HepG2 (cell line): ENCODE data around the gene PROX1. TPM values are rescaled to one million over a fixed set of nuclear protein-coding genes. Genes with fewer than 3 reads are reported as not detected.

Experiments used
- BHLHE40 ChIP-seq: IDR thresholded peaks from 2 replicates; pipeline ENCODE4 v1.6.1; 2011; ENCODE audit warnings: low read length, improper control_type of control experiment
- CBX2 ChIP-seq, 2 experiments: fragments of 200-600 bp in 1 of 2; sonication (generic); formaldehyde crosslinking in 1 of 2; IDR thresholded peaks; 2 replicates each; pipeline versions ENCODE4 v1.7.0 to v1.8.1; 2018 to 2022; ENCODE audit warnings: low read depth in 2 of 2, low read length in 1 of 2, mild to moderate bottlenecking in 1 of 2, missing genetic modification reagents in 1 of 2
- CEBPZ ChIP-seq: IDR thresholded peaks from 2 replicates; pipeline ENCODE4 v1.6.1; 2012; ENCODE audit warnings: low read length, improper control_type of control experiment
- ELF3 ChIP-seq: IDR thresholded peaks from 2 replicates; pipeline ENCODE4 v1.6.1; 2016; ENCODE audit warnings: missing genetic modification reagents, missing compliant biosample characterization
- FUBP1 ChIP-seq: sonication (generic); formaldehyde crosslinking; IDR thresholded peaks from 2 replicates; pipeline ENCODE4 v1.5.1; 2020; ENCODE audit warnings: missing genetic modification reagents, mild to moderate bottlenecking, borderline replicate concordance
- GRHL1 ChIP-seq: sonication (generic); formaldehyde crosslinking; conservative IDR thresholded peaks from 2 replicates; pipeline ENCODE4 v1.8.0; 2022; ENCODE audit warnings: missing genetic modification reagents
- JARID2 ChIP-seq: sonication (generic); formaldehyde crosslinking; IDR thresholded peaks from 2 replicates; pipeline ENCODE4 v1.8.1; 2023; ENCODE audit warnings: missing genetic modification reagents, inconsistent platforms; ENCODE audit not compliant: insufficient replicate concordance
- KDM4B ChIP-seq: sonication (generic); formaldehyde crosslinking; IDR thresholded peaks from 2 replicates; pipeline ENCODE4 v1.4.0; 2020; ENCODE audit warnings: missing genetic modification reagents
- MAFF ChIP-seq: IDR thresholded peaks from 2 replicates; pipeline ENCODE4 v1.6.1; 2011; ENCODE audit warnings: low read depth, low read length, improper control_type of control experiment
- MXD3 ChIP-seq: IDR thresholded peaks from 2 replicates; pipeline ENCODE4 v1.6.1; 2016; ENCODE audit warnings: mild to moderate bottlenecking, missing biosample characterization, missing genetic modification reagents
- RBM22 ChIP-seq: fragments of 200-400 bp; formaldehyde crosslinking; optimal IDR thresholded peaks from 2 replicates; pipeline ENCODE3; 2017; ENCODE audit warnings: mild to moderate bottlenecking, low read length, moderate library complexity
- RERE ChIP-seq: IDR thresholded peaks from 2 replicates; pipeline ENCODE4 v1.6.1; 2016; ENCODE audit warnings: low read depth, missing genetic modification reagents, missing compliant biosample characterization
- SMARCE1 ChIP-seq: fragments of 450-650 bp; IDR thresholded peaks from 2 replicates; pipeline ENCODE4 v1.6.1; 2017; ENCODE audit warnings: borderline replicate concordance
- TSC22D2 ChIP-seq: sonication (generic); formaldehyde crosslinking; IDR thresholded peaks from 2 replicates; pipeline ENCODE4 v1.5.1; 2020; ENCODE audit warnings: missing genetic modification reagents, mild to moderate bottlenecking, borderline replicate concordance
- ZNF121 ChIP-seq: sonication (generic); formaldehyde crosslinking; IDR thresholded peaks from 2 replicates; pipeline ENCODE4 v1.5.0; 2020; ENCODE audit warnings: mild to moderate bottlenecking, missing genetic modification reagents
- ZNF225 ChIP-seq: sonication (generic); formaldehyde crosslinking; IDR thresholded peaks from 2 replicates; pipeline ENCODE4 v1.4.0; 2020; ENCODE audit warnings: mild to moderate bottlenecking, missing genetic modification reagents
- ZNF605 ChIP-seq: sonication (generic); formaldehyde crosslinking; IDR thresholded peaks from 2 replicates; pipeline ENCODE4 v1.8.0; 2022; ENCODE audit warnings: mild to moderate bottlenecking, missing genetic modification reagents
- ZSCAN9 ChIP-seq: IDR thresholded peaks from 2 replicates; pipeline ENCODE4 v1.6.1; 2016; ENCODE audit warnings: borderline replicate concordance
- polyA plus RNA-seq, 8 experiments: library from polyadenylated mRNA; depleted of rRNA in 3 of 8; stranded (reverse) in 7 of 8; unstranded in 1 of 8; fragments of >200 nt; fragmentation: Illumina TruSeq in 4 of 8; extraction: Trizol in 4 of 8; gene quantifications; 2 replicates each; pipeline versions ENCODE4 v1.2.1 to v1.2.3, GENCODE V29; 2011 to 2016; ENCODE audit warnings: low read depth in 4 of 8, missing spikeins in 1 of 8, mixed read lengths in 1 of 8; ENCODE audit not compliant: insufficient read depth in 1 of 8
- total RNA-seq, 5 experiments: library from RNA; depleted of rRNA; stranded (reverse); fragments of >200 nt; fragmentation: Illumina TruSeq; extraction: Trizol; gene quantifications; 2 replicates each; pipeline ENCODE4 v1.2.3, GENCODE V29; 2016; ENCODE audit warnings: low read depth in 1 of 5

The PROX1 gene
- total and polyA plus RNA-seq, 2 of the 13 experiments (the other 11 are each of a cell fraction or from before 2014, with no cell fraction given), result 12.3 to 30.2 TPM

- TF ChIP-seq CEBPZ (no peak), BHLHE40 (no peak), RERE (CRISPR knock-in tag) (no peak), GRHL1 (CRISPR knock-in tag) (no peak), SMARCE1 (no peak), ELF3 (CRISPR knock-in tag) (no peak), FUBP1 (CRISPR knock-in tag) (no peak), KDM4B (CRISPR knock-in tag) (no peak), MXD3 (no peak), MAFF (no peak), ZNF121 (CRISPR knock-in tag) (no peak), TSC22D2 (no peak), RBM22 (no peak), ZNF225 (no peak), CBX2 (IDR thresholded peaks at IDR 0.05; ENCODE audit: low read depth, low read length) (no peak), CBX2 (CRISPR knock-in tag; IDR thresholded peaks at IDR 0.05; ENCODE audit: low read depth) (no peak), ZSCAN9 (no peak), ZNF605 (CRISPR knock-in tag) (no peak), JARID2 (CRISPR knock-in tag) (no peak)
These were observed 29.4 kb upstream of the PROX1 start (continued) for GRCh38 chr1:213958346-213958745.
